OCI-LY3 (cell line): ENCODE results near the gene NHLRC4.

ENCODE experiments used
- EZH2phosphoT487 ChIP-seq: fragments of 200-600 bp; shearing (Covaris generic); IDR thresholded peaks from 2 replicates; pipeline ENCODE4 v1.6.1; 2018; ENCODE audit warnings: antibody characterized with exemption, mixed run types, low read depth
- TF ChIP-seq, protein P1 (sequence below): fragments of 200-600, 300-600 bp; sonication (generic); IDR thresholded peaks from 2 replicates; pipeline ENCODE4 v1.5.1; 2014; ENCODE audit warnings: antibody characterized with exemption, low read length, low read depth

DNA sequence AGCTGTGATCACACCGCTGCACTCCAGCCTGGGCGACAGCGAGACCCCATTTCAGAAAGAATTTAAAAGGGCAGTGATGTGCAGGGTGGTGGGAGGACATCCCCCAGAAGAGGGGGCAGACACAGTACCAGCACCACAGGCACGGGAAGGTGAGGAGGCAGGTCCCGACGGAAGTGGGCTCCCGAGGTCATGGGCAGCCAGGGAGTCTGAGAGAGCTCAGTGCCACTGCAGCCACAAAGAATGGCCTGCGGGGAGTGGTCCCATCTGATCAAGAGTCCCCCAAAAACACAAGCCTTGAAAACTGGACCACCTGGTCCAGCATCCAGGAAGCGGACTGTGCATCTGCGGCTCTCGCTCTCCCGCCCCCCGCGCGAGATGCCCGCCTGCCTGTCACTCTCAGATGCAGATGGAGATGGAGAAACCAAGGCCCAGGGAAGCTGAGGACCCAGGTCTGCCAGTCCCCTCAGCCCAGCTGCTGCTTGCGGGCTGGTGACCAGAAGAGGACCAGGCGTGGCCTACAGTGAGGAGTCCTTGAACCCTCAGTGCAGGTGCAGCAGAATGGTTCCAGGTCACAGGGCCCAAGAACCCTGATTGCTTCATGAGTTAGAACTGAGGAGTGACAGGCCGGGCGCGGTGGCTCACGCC lies 43.6 kb upstream of the NHLRC4 start:
- TF ChIP-seq, protein P1, sequence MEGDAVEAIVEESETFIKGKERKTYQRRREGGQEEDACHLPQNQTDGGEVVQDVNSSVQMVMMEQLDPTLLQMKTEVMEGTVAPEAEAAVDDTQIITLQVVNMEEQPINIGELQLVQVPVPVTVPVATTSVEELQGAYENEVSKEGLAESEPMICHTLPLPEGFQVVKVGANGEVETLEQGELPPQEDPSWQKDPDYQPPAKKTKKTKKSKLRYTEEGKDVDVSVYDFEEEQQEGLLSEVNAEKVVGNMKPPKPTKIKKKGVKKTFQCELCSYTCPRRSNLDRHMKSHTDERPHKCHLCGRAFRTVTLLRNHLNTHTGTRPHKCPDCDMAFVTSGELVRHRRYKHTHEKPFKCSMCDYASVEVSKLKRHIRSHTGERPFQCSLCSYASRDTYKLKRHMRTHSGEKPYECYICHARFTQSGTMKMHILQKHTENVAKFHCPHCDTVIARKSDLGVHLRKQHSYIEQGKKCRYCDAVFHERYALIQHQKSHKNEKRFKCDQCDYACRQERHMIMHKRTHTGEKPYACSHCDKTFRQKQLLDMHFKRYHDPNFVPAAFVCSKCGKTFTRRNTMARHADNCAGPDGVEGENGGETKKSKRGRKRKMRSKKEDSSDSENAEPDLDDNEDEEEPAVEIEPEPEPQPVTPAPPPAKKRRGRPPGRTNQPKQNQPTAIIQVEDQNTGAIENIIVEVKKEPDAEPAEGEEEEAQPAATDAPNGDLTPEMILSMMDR: no peak
- no peak for TF ChIP-seq EZH2phosphoT487
